HCEC 1CT (cell line): ENCODE data around the gene TMEM116.
A peak's percentile ranks its signal among the peaks of the same experiment; 100 is the strongest.
"Not testable (repeated sequence)": the region's sequence is repeated elsewhere in the genome, so short reads cannot be mapped to it uniquely, and the experiment has no call there.

Source experiments
- DNase-seq: peaks from one replicate; pipeline ENCODE4 v3.0.0-alpha.2; 2017

The TMEM116 gene

DNA sequence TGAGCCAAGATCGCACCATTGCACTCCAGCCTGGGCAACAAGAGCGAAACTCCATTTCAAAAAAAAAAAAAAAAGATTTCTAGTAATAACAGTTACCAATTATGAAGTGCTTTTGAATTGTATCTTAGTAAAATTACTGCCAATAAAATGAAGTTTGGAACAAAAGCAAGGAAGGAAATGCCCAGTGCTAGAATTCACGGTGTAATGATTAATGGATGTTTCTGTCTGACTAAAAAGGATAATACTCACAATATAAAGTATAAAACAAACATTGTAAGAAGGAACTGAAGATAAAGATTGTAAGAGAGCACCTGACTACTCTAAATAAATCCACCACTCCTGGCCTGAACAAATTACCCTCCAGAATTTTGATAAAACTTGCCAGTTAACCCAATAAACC is 4.0 kb downstream of the TMEM116 start:
- DNase-seq, result no peak

DNA sequence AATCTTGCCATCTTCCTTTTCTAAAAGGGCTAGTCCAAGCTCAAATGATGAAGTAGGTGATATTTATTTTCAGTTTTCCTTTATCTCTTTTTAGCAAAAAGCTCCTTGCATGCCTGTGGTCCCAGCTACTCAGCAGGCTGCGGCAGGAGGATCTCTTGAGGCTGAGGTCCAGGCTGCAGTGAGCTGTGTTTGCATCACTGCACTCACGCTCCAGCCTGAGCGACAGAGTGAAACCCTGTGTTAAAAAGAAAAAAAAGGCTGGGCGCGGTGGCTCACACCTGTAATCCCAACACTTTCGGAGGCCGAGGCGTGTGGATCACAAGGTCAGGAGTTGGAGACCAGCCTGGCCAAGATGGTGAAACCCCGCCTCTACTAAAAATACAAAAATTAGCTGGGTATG is 5.0 kb downstream of the TMEM116 start:
- DNase-seq, result no peak

DNA sequence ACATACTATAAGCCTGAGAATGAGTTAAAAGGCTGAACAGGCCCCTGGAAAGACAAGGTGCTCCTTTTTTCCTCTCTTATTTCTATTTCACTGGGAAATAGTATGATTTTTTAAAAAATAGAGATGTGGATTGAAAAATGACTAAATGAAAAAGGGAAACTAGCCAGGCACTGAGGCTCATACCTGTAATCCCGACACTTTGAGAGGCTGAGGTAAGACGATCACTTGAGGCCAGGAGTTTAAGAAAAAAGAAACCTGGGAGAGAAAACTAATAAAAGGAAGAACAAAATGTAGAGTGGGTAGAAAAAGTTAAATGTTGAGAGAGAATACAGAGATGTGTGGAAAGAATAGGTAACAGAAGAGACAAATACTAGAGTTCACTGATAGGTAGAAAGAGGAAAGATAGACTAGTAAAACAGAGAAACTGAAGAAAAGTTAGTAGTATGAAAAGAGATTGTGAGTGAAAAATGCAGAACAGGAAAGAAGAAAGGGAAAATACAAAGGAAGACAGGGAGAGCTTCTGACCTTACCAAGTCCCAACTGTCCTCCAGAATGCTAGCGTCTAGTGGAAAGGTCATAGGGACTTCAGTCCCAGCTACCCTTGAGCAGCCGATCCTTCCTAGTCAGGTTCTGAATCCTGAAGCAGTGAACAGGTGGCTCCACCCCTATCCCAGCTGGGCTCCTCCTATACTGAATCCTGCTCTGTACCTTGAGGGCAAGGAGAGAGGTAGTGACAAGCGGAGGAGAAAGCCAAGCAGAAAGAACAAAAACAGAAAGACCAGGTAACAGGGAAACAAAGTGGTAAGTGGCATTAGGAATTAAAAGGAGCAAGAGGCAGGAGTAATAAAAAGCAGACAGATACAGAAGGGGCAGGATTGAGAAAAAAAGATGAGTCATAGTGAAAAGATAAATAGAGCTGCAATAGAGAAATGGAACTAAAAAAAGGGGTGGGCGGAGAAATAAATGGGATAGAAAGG is 7.3 kb downstream of the TMEM116 start:
- peak; percentile 32 for DNase-seq

DNA sequence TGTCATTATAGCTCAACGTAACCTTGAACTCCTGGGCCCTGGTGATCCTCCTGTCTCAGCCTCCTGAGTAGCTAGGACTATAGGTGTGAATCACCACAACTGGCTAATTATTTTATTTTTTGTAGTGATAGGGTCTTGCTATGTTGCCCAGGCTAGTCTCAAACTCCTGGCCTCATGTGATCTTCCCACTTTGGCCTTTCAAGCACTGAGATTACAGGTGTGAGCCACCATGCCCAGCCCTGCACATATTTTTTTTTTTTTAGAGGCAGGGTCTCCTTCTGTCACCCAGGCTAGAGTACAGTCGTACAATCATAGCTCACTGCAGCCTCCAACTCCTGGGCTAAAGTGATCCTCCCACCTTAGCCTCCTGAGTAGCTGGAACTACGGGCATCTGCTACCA is 8.9 kb downstream of the TMEM116 start:
- no peak for DNase-seq

DNA sequence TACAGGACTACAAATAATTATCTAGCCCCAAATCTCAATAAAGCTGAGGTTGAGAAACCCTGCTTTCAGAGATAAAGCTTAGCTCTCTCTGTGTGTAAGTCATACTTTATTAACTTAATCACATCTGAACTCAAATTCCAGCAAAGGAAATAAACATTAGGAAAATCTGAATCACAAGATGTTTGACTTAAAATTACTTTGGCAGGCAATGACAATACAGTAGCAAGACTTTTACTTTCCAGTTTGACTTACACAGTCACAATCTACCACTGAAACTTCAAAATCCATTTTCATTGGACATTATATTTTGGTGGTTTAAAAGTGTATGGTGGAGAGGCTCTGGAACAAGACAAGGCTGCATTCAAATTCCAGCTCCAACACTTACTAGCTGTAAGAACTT is 11.4 kb downstream of the TMEM116 start:
- peak; percentile 38 for DNase-seq

DNA sequence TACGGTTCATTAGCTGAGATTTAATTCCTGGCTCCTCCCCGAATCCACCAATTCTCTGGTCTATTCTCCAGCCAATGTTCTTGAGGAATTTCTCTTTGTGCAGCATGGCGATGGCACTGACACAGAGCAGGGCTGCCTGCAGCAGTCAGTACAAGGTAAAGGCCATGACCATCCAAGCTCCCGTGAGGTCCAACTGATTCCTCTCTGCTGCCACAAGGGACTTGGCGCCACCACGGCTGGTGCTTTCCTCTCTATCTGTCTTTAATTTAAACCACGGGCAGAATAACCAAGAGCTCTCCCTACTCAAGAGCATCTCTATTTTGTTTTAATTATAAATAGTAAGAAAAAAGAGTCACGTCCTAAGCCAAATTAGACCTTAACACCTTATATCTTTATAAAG is 12.1 kb downstream of the TMEM116 start:
- DNase-seq, result no peak

DNA sequence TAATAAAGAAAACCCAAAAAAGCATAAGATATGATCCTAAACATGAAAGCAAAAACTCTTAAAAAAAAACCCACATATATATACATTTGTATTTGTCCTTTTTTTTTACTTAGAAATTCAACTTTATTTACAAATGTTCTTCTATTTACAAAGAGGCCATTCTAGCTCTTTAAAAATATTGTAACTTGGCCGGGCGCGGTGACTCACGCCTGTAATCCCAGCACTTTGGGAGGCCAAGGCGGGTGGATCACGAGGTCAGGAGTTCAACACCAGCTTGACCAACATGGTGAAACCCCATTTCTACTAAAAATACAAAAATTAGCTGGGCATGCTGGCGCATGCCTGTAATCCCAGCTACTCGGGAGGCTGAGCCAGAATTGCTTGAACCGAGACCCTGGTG is 13.8 kb downstream of the TMEM116 start:
- DNase-seq, result not testable (repeated sequence)

DNA sequence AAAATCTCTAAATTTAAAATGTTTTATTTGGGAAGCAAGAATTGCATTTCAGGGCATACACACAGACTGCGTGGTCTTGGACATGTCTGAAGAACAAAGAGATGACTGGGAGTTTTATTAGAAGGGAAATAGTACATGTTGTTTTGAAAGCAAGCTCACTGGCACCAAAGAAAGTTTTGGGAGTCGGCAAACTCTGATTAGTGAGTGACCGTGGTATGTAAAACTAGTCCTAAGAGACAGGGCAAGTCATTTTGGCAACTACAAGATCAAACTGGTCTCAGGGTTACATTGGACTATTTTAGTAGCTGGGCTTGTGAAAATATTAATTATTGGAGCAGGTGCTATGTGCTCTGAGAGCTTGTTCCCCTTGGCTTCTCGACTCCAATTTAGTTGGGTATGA is 14.9 kb downstream of the TMEM116 start:
- DNase-seq, result no peak

DNA sequence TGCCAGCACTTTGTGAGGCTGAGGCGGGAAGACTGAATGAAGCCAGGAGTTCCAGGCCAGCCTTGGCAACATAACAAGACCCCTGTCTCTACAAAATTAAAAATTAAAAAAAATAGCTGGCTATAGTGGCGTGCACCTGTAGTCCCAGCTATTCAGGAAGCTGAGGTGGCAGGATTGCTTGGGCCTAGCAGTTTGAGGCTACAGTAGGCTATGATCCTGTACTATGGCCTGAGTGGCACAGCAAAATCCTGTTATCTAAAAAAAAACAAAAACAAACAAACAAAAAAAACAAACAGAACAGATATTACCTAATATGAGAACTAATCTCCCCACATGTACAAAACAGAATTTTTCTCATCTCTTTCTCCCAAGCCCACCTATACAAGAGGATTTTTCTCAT is 15.7 kb downstream of the TMEM116 start:
- no peak for DNase-seq

DNA sequence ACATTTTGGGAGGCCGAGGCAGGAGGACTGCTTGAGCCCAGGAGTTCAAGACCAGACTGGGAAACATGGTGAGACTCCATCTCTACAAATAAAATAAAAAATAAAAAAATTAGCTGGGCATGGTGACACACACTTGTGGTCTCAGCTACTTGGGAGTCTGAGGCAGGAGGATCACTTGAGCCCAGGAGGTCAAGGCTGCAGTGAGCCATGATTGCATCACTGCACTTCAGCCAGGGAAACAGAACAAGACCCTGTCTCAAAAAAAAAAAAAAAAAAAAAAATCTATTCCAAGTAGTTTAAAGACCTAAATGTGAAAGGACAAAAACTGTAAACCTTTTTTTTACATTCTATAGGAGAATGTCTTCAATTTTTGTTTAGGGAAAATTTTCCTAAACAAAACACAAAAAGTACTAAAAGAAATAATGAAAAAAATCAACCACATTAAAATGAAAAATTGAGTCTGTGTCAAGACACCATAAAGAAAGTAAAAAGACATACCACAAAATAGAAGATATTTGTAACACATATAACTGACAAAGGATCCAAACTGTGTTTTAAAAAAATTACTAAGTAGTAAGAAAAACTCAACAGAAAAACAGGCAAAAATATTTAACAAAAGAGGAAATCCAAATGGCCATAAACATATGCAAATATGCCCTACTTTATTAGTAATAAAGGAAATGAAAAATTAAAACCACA is 17.0 kb downstream of the TMEM116 start:
- DNase-seq, result no peak

DNA sequence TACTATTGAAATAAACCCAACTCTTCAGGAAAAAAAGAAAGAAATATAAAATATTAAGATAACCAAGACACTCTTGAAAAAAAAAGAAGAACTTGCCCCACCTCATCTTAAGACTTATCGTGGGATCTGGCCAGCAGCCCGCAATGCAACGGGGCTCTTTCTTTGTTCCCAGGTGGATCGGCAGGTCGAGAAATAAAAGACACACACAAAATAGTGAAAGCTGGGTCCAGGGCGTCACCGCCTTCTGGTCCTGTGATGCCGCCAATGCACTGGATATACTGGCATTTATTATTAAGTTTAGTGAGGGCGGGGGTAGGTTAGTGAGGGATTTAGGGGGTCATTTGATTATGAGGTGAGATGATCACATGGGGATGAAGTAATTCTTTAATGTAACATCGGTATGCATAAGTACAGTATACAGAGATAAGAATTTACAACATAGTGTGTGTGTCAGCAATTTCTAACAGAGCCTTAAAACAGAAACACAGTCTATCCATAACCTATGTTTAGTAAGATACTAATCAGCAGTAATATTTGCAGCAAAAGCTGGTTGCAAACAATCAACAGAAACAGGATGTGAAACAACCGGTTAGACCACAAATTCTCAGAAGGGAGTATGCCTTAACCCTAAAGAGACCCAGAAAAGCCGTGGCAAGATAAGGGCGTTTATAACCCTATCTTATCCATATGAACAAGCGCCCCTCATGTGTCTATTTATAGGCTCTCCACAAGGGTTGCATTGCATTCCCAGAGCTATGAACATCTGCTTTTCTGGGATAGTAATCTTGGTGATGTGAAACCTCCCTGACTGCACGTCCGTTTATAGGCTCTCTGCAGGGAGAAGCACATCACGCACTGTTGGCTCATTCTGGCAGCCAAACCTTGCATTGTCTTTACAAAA is 18.5 kb downstream of the TMEM116 start:
- not testable (repeated sequence) for DNase-seq

DNA sequence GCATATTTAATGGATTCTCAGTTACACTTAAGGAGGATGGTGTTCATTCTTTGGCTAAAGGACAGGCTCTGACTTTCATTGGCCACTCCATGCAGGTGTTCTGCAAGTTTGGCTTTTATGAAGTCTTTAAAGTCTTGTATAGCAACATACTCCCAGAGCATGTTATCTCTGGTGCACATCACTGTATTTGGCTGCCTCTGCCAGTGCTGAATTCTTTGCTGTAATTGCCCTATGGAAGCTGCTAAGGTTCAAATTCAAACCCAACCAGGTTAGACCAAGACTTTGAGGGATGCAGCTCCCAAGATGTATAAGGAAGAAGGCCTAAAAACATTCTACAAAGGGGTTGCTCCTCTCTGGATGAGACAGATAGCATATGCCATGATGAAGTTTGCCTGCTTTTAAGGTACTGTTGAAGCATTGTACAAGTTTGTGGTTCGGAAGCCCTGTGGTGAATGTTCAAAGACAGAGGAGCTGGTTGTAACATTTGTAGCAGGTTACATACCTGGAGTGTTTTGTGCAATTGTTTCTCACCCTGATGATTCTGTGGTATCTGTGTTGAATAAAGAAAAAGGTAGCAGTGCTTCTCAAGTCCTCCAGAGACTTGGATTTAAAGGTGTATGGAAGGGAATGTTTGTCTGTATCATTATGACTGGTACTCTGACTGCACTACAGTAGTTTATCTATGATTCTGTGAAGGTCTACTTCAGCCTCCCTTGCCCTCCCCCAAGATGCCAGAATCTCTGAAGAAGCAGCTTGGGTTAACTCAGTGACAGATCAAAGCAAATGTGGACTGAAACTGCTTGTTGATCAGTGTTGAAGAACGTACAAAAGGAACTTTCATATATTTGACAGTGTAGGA is 19.4 kb downstream of the TMEM116 start:
- no peak for DNase-seq

DNA sequence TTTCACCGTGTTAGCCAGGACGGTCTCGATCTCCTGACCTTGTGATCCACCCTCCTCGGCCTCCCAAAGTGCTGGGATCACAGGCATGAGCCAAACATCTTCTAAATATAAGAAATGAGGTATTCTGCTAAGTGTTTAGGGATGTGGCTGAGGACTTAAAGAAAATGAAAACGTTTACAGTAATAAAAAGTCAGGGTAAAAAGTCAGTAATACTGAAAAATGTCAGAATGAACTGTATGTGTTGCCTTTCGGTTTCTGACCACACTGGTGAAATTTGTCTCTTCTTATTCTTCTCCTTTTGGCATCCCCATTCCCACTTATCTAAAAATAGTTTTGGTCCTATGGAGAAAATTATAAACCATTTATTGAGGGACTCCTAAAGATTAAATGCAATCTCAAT is 20.5 kb downstream of the TMEM116 start:
- no peak for DNase-seq

DNA sequence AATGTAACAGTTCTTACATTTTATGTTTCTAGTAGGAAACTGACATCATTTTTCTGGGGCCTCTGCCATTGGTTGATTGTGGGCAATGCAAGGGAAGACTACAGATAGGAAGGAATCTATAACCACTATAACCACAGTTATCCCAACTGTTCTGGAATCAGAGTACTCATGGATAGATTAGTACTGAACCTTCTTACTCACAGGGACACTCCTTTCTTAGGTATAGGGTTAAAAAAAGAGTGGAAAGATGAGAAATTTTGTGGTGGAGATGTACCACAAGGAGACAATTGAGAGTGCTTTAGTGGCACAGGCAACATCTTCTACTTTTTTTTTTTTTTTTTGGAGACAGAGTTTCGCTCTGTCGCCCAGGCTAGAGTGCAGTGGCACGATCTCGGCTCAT is 21.0 kb downstream of the TMEM116 start:
- no peak for DNase-seq

DNA sequence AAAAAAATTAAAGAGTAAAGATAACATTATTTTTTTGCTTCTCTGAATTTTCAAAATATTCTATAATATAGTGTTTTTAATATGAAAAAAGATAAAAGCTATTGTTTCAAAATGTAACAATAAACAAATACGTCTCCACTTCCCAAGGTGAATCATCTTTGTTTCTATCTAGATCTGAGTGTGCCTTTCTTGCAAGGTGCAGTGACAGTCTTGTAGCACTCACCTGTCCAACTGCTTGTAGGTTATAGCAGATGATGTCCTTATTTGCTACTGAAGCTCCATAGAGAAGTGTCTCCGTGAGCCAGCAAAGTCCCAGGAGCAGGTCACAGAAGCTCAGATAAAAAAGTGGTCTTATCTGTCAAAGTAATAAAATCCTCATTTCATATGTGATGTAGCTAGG is 21.4 kb downstream of the TMEM116 start:
- DNase-seq, result no peak

DNA sequence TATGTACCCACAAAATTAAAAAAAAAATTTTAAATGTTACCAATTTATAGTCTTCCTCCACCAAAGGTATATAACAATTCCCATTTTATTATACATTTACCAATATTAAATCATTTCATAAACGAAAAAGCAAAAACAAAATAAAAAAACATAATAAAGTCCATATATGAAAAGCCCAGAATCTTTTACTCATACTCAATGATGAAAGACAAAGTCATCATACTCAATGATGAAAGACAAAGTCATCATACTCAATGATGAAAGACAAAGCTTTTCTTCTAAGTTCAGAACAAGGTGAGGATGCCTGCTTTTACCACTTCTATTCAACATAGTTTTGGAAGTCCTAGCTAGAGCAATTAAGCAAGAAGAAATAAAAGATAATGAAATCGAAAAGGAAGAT is 28.1 kb downstream of the TMEM116 start:
- DNase-seq, result no peak

DNA sequence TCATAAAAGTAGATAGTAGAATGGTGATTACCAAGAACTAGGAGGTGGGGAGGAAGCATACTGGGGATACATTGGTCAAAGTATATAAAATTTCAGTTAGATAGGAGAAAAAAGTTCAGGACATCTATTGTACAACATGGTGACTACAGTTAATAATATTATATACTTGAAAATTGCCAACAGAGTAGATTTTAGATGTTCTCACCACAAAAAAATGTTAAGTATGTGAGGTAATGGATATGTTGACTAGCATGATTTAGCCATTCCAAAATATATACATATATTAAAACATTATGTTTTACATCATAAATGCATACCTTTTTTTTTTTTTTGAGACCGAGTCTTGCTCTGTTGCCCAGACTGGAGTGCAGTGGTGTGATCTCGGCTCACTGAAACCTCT is 31.0 kb downstream of the TMEM116 start:
- peak; percentile 30 for DNase-seq

DNA sequence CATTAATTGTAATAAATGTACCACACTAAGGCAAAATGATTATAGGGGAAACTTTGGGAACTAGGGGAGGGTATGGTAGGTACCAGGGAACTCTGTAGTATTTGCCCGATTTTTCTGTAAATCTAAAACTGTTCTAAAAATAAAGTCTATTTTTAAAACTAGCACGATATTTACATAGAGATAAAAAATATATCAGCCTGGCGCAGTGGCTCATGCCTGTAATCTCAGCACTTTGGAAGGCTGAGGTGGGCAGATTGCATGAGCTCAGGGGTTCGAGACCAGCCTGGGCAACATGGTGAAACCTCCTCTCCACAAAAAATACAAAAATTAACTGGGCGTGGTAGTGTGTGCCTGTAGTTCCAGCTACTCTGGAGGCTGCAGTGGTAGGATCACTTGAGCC is 32.4 kb downstream of the TMEM116 start:
- DNase-seq, result no peak

DNA sequence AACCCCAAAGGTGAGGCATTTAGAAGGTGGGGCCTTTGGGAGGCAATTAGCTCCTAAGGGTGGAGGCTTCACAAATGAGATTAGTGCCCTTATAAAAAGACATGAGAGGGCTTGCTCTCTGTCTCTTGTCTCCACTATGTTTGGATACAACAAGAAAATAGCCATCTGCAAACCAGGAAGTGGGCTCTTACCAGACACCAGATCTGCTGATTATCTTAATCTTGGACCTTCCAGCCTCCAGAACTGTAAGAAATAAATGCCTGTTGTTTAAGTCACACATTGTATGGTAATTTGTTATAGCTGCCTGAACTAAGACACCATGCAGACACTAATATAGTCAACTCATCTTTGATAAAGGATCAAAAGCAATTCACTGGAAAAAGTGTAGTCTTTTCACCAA is 34.4 kb downstream of the TMEM116 start:
- DNase-seq, result no peak

DNA sequence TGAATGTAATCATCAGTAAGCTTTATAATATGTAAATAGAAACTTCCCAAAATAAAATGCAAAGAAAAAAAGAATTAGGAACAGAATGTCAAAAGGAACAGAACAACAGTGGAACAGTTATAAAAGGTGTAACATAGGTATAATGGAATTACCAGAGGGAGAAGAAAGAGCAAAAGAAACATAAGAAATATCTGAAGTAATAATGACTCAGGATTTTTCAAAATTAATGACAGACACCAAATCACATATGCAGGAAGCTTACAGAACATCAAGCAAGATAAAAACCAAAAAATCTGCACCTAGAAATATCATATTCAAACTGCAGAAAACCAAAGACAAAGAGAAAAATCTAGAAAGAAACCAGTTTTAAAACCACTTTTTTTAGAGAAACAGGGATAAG is 36.1 kb downstream of the TMEM116 start:
- no peak for DNase-seq

DNA sequence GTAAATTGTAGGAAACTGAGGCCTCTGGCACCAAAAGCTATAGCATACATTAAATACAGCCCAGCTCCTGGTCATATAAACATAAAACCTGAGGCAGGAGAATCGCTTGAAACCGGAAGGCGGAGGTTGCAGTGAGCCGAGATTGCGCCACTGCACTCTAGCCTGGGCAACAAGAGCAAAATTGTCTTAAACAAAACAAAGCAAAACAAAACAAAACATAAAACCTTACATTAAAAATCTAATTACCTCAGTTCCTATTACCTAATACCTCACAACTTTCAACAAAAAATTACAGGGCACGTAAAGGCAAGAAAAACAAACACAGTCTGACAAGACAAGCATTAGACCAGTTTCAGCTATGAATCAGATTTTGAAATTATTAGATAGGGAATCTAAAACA is 36.7 kb downstream of the TMEM116 start:
- DNase-seq, result no peak
